Measurements from ENCODE around the gene GADD45GIP1.
"Not testable (repeated sequence)": the region's sequence is repeated elsewhere in the genome, so short reads cannot be mapped to it uniquely, and the experiment has no call there.

Gene GADD45GIP1

GRCh38 chr19:12957389-12957952 lies 448 bp upstream of the GADD45GIP1 start:
- not testable (repeated sequence) for H2BK15ac ChIP-seq (ENCODE audit: low read depth, poor library complexity, severe bottlenecking); H3K14ac ChIP-seq (ENCODE audit: low read length in 2 of 2); DNase-seq; H2BK120ac ChIP-seq (ENCODE audit: low read depth, low read length); H3K23ac ChIP-seq (ENCODE audit: low read length in 2 of 2); H4K91ac ChIP-seq (ENCODE audit: low read length); H2BK5ac ChIP-seq (ENCODE audit: low read depth, low read length, poor library complexity, severe bottlenecking); H2AFZ ChIP-seq (ENCODE audit: low read depth, low read length); H2AK5ac ChIP-seq (ENCODE audit: low read length, severe bottlenecking); H3K18ac ChIP-seq (ENCODE audit: low read depth in 1 of 2, low read length in 2 of 2); H3K79me1 ChIP-seq (replicated peaks; ENCODE audit: low read length, poor library complexity, severe bottlenecking); H3K4ac ChIP-seq (ENCODE audit: low read depth in 1 of 2, low read length in 2 of 2); H3K9me3 ChIP-seq (ENCODE audit: control insufficient read depth, low read length); H3K27me3 ChIP-seq (ENCODE audit: control insufficient read depth in 1 of 2, insufficient read depth in 1 of 2, low read length in 2 of 2); H3K27ac ChIP-seq (ENCODE audit: low read length, poor library complexity, severe bottlenecking); H3K4me2 ChIP-seq (ENCODE audit: low read length, poor library complexity, severe bottlenecking); H2BK12ac ChIP-seq (ENCODE audit: low read length in 2 of 2)
- Histone ChIP-seq H4K8ac (ENCODE audit: low read length) (peak overlapping the region; percentile 81), H3K36me3 (ENCODE audit: control insufficient read depth in 1 of 2, insufficient read depth in 2 of 2, low read depth in 1 of 2, low read length in 2 of 2) (peaks cover 20 to 25% of the 10 kb centered on the region in 2 experiments), H3K4me1 (ENCODE audit: control insufficient read depth, insufficient read depth, low read depth, low read length) (peaks cover 15% of the 10 kb centered on the region), H3K9ac (ENCODE audit: low read length) (peak overlapping the region; percentile 91), H3K4me3 (ENCODE audit: insufficient read depth in 1 of 2, low read depth in 1 of 2, low read length in 2 of 2) (peak overlapping the region in 1 of 2 experiments; percentile 93)
- WGBS = 82% methylated on average over 25 of the region's 31 CpGs

GRCh38 chr19:12955996-12956395 lies 1.0 kb downstream of the GADD45GIP1 start:
- Histone ChIP-seq H3K4me1 (ENCODE audit: control insufficient read depth, insufficient read depth, low read depth, low read length) (peaks cover 15% of the 10 kb centered on the region), H3K9ac (ENCODE audit: low read length) (peak overlapping the region; percentile 91), H2BK120ac (ENCODE audit: low read depth, low read length) (no peak overlapping the region), H3K27ac (ENCODE audit: low read length, poor library complexity, severe bottlenecking) (no peak overlapping the region), H2AK5ac (ENCODE audit: low read length, severe bottlenecking) (no peak overlapping the region), H3K9me3 (ENCODE audit: control insufficient read depth, low read length) (no peaks in the 10 kb centered on the region), H2BK15ac (ENCODE audit: low read depth, poor library complexity, severe bottlenecking) (no peak overlapping the region), H3K27me3 (ENCODE audit: control insufficient read depth in 1 of 2, insufficient read depth in 1 of 2, low read length in 2 of 2) (no peaks in the 10 kb centered on the region), H4K8ac (ENCODE audit: low read length) (no peak overlapping the region), H2BK5ac (ENCODE audit: low read depth, low read length, poor library complexity, severe bottlenecking) (no peak overlapping the region), H2AFZ (ENCODE audit: low read depth, low read length) (no peak overlapping the region), H3K14ac (ENCODE audit: low read length in 2 of 2) (no peak overlapping the region), H3K36me3 (ENCODE audit: control insufficient read depth in 1 of 2, insufficient read depth in 2 of 2, low read depth in 1 of 2, low read length in 2 of 2) (peaks cover 35 to 39% of the 10 kb centered on the region in 2 experiments), H3K23ac (ENCODE audit: low read length in 2 of 2) (no peak overlapping the region), H2BK12ac (ENCODE audit: low read length in 2 of 2) (no peak overlapping the region), H4K91ac (ENCODE audit: low read length) (no peak overlapping the region), H3K79me1 (replicated peaks; ENCODE audit: low read length, poor library complexity, severe bottlenecking) (peaks cover 5% of the 10 kb centered on the region), H3K18ac (ENCODE audit: low read depth in 1 of 2, low read length in 2 of 2) (no peak overlapping the region), H3K4me3 (ENCODE audit: insufficient read depth in 1 of 2, low read depth in 1 of 2, low read length in 2 of 2) (peak overlapping the region; percentile 92 to 93), H3K4ac (ENCODE audit: low read depth in 1 of 2, low read length in 2 of 2) (peak overlapping the region in 1 of 2 experiments; percentile 9), H3K4me2 (ENCODE audit: low read length, poor library complexity, severe bottlenecking) (peak overlapping the region; percentile 34)
- WGBS = 77% methylated on average over 12 of the region's 12 CpGs
- no peak for DNase-seq

DNA sequence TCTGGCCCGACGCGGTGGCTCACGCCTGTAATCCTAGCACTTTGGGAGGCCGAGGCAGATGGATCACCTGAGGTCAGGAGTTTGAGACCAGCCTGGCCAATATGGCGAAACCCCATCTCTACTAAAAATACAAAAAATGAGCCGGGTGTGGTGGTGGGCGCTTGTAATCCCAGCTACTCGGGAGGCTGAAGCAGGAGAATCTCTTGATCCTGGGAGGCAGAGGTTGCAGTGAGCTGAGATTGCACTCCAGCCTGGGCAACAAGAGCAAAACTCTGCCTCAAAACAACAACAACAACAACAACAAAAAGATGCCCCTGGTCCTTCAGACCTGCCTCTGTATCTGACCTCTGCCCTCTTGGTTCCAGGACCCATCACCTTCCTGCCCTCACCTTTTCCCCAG lies 1.4 kb downstream of the GADD45GIP1 start:
- H3K14ac ChIP-seq (ENCODE audit: low read length in 2 of 2) = not testable (repeated sequence)

GRCh38 chr19:12954612-12954962 lies 2.4 kb downstream of the GADD45GIP1 start:
- Histone ChIP-seq H2AK5ac (ENCODE audit: low read length, severe bottlenecking) (no peak overlapping the region), H3K27me3 (ENCODE audit: control insufficient read depth in 1 of 2, insufficient read depth in 1 of 2, low read length in 2 of 2) (no peaks in the 10 kb centered on the region), H2BK15ac (ENCODE audit: low read depth, poor library complexity, severe bottlenecking) (no peak overlapping the region), H3K79me1 (replicated peaks; ENCODE audit: low read length, poor library complexity, severe bottlenecking) (peaks cover 9% of the 10 kb centered on the region), H3K4ac (ENCODE audit: low read depth in 1 of 2, low read length in 2 of 2) (no peak overlapping the region), H3K9me3 (ENCODE audit: control insufficient read depth, low read length) (no peaks in the 10 kb centered on the region), H3K14ac (ENCODE audit: low read length in 2 of 2) (no peak overlapping the region), H3K36me3 (ENCODE audit: control insufficient read depth in 1 of 2, insufficient read depth in 2 of 2, low read depth in 1 of 2, low read length in 2 of 2) (peaks cover 46 to 52% of the 10 kb centered on the region in 2 experiments), H3K4me2 (ENCODE audit: low read length, poor library complexity, severe bottlenecking) (no peak overlapping the region), H4K8ac (ENCODE audit: low read length) (no peak overlapping the region), H3K4me1 (ENCODE audit: control insufficient read depth, insufficient read depth, low read depth, low read length) (peaks cover 15% of the 10 kb centered on the region), H2AFZ (ENCODE audit: low read depth, low read length) (no peak overlapping the region), H2BK120ac (ENCODE audit: low read depth, low read length) (no peak overlapping the region), H2BK5ac (ENCODE audit: low read depth, low read length, poor library complexity, severe bottlenecking) (no peak overlapping the region), H3K4me3 (ENCODE audit: insufficient read depth in 1 of 2, low read depth in 1 of 2, low read length in 2 of 2) (peak overlapping the region in 1 of 2 experiments; percentile 27), H3K23ac (ENCODE audit: low read length in 2 of 2) (no peak overlapping the region), H3K18ac (ENCODE audit: low read depth in 1 of 2, low read length in 2 of 2) (no peak overlapping the region), H4K91ac (ENCODE audit: low read length) (no peak overlapping the region), H3K27ac (ENCODE audit: low read length, poor library complexity, severe bottlenecking) (no peak overlapping the region), H3K9ac (ENCODE audit: low read length) (peak overlapping the region; percentile 80), H2BK12ac (ENCODE audit: low read length in 2 of 2) (no peak overlapping the region)
- no peak for DNase-seq
- no CpG with 5 or more reads among the region's 1 CpG for WGBS

More for the DNA sequence above, 1.4 kb downstream of the GADD45GIP1 start:
- H3K27me3 ChIP-seq (ENCODE audit: control insufficient read depth in 1 of 2, insufficient read depth in 1 of 2, low read length in 2 of 2); H3K23ac ChIP-seq (ENCODE audit: low read length in 2 of 2); H3K27ac ChIP-seq (ENCODE audit: low read length, poor library complexity, severe bottlenecking); H3K79me1 ChIP-seq (replicated peaks; ENCODE audit: low read length, poor library complexity, severe bottlenecking); H2BK5ac ChIP-seq (ENCODE audit: low read depth, low read length, poor library complexity, severe bottlenecking); H2BK15ac ChIP-seq (ENCODE audit: low read depth, poor library complexity, severe bottlenecking); H3K18ac ChIP-seq (ENCODE audit: low read depth in 1 of 2, low read length in 2 of 2); H2BK120ac ChIP-seq (ENCODE audit: low read depth, low read length); H3K9me3 ChIP-seq (ENCODE audit: control insufficient read depth, low read length); H4K8ac ChIP-seq (ENCODE audit: low read length); H3K4ac ChIP-seq (ENCODE audit: low read depth in 1 of 2, low read length in 2 of 2); DNase-seq; H2AFZ ChIP-seq (ENCODE audit: low read depth, low read length); H2AK5ac ChIP-seq (ENCODE audit: low read length, severe bottlenecking); H4K91ac ChIP-seq (ENCODE audit: low read length); H2BK12ac ChIP-seq (ENCODE audit: low read length in 2 of 2): not testable (repeated sequence)
- Histone ChIP-seq H3K36me3 (ENCODE audit: control insufficient read depth in 1 of 2, insufficient read depth in 2 of 2, low read depth in 1 of 2, low read length in 2 of 2) (peaks cover 39 to 43% of the 10 kb centered on the region in 2 experiments), H3K9ac (ENCODE audit: low read length) (peak overlapping the region; percentile 91), H3K4me2 (ENCODE audit: low read length, poor library complexity, severe bottlenecking) (peak overlapping the region; percentile 34), H3K4me3 (ENCODE audit: insufficient read depth in 1 of 2, low read depth in 1 of 2, low read length in 2 of 2) (peak overlapping the region in 1 of 2 experiments; percentile 93), H3K4me1 (ENCODE audit: control insufficient read depth, insufficient read depth, low read depth, low read length) (peaks cover 15% of the 10 kb centered on the region)
- 94% methylated on average over 6 of the region's 9 CpGs for WGBS

Data from mesenchymal stem cell (in vitro differentiated cells and primary cell).